ENCODE data around the gene SLC19A1.

DNA sequence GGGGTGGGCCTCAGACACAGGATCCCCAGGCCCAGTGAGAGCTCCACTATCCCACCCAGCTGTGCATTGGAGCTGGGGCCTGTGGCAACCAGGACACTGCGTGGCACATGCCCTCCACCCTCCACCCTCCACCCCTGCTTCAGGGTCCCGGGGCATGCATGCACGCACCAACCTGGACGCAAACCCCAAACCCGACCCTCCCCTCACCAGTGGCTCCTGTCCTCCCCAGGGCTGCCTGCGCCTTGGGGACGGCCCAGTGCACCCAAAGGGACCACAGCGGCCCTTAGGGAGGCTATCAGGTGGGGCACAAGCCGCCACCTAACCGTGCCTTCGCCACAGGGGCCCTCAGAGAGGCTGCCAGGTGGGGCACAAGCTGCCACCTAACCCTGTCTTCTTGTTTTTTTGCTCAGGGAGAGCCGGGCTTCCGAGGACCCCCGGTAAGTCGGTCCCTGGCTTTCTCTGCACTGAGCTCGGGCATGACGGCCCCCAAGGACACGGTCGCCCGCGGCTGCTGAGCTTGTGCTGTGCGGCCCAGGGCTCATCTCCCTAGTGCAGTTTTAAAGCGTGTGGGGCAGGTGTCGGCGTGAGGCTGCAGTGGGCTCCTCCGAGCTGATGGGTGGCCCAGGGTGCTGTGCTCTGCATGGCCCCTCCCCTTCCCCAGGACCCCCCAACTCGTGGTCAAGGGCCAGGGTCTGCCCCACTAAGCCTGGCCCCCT is 47.9 kb downstream of the SLC19A1 start:
- TF ChIP-seq, protein P1, sequence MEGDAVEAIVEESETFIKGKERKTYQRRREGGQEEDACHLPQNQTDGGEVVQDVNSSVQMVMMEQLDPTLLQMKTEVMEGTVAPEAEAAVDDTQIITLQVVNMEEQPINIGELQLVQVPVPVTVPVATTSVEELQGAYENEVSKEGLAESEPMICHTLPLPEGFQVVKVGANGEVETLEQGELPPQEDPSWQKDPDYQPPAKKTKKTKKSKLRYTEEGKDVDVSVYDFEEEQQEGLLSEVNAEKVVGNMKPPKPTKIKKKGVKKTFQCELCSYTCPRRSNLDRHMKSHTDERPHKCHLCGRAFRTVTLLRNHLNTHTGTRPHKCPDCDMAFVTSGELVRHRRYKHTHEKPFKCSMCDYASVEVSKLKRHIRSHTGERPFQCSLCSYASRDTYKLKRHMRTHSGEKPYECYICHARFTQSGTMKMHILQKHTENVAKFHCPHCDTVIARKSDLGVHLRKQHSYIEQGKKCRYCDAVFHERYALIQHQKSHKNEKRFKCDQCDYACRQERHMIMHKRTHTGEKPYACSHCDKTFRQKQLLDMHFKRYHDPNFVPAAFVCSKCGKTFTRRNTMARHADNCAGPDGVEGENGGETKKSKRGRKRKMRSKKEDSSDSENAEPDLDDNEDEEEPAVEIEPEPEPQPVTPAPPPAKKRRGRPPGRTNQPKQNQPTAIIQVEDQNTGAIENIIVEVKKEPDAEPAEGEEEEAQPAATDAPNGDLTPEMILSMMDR (conservative IDR thresholded peaks at IDR 0.05): no peak
- no peak for TF ChIP-seq ZFX (IDR thresholded peaks at IDR 0.05)

All from C4-2B (cell line).